Measurements from ENCODE around the gene HEYL.

GRCh38 chr1:39592069-39592468 lies 47.4 kb downstream of the HEYL start:
- no peak for TF ChIP-seq POLR2A (IDR thresholded peaks at IDR 0.05)
- TF ChIP-seq CTCF (IDR thresholded peaks at IDR 0.05) = no peak
- TF ChIP-seq POLR2AphosphoS5 (IDR thresholded peaks at IDR 0.05) = no peak
- TF ChIP-seq EP300 (IDR thresholded peaks at IDR 0.05) = no peak

Measured in sigmoid colon (tissue), 4 donors.